Nephron (organoid): ENCODE results near the gene AMN.

Experiments used
- H3K27ac Mint-ChIP-seq, 3 experiments: 2 replicates each; pipeline ENCODE4 v1.8.0; 2020; ENCODE audit warnings: mixed read lengths in 3 of 3, mild to moderate bottlenecking in 2 of 3, moderate library complexity in 1 of 3
- H3K27me3 Mint-ChIP-seq: 2 replicates; pipeline ENCODE4 v1.8.0; 2021; ENCODE audit warnings: low read depth, mild to moderate bottlenecking, moderate library complexity, mixed read lengths
- H3K36me3 Mint-ChIP-seq: 2 replicates; pipeline ENCODE4 v1.8.0; 2020; ENCODE audit warnings: low read depth, mixed read lengths
- H3K4me1 Mint-ChIP-seq: 2 replicates; pipeline ENCODE4 v1.8.0; 2020; ENCODE audit warnings: mixed read lengths
- H3K4me3 Mint-ChIP-seq, 3 experiments: 2 replicates each; pipeline ENCODE4 v1.8.0; 2020; ENCODE audit warnings: mild to moderate bottlenecking in 3 of 3, mixed read lengths in 3 of 3, moderate library complexity in 2 of 3
- H3K9me3 Mint-ChIP-seq: 2 replicates; pipeline ENCODE4 v1.8.0; 2020; ENCODE audit warnings: mixed read lengths
- CTCF ChIP-seq, 3 experiments: fragments of 200-600 bp; sonication (generic); IDR thresholded peaks; one replicate each; pipeline ENCODE4 v1.5.0; 2021; ENCODE audit warnings: antibody characterized with exemption in 3 of 3; ENCODE audit not compliant: unreplicated experiment in 3 of 3

AMN gene

DNA sequence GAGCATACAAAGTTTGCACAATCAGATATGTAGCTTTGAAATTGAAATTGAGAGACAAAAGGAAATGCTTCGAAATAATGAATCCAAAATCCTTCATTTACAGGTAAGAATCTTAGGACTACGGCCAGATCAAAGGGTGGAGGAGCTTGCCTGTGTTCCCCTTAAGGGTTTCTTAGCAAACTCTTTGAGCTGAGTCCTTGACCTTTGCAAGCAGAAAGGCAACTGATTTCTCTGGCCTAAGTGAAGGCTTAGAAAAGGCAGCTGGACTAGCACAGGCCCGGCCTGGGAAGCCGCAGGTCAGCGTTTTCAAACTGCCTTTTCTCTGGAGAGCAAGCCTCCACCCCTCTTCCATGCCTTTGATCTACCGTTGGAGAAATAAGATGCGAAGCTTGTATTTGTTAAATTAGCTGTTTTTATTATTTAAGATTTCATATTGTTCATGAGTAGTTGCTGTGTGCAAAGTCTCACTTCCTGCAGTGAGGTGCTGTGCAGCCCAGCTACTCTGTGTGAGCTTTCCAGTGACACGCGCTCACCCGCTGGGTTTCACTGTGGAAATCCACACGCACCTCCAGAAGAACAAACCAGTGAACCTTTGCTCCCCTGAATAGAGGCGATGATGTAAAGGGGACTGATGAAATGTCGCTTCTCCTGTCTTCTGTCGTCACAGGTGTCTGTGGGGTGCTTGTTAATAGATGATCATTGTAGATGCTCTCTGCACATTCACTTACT, 25.0 kb upstream of the AMN start:
- H3K4me1 Mint-ChIP-seq: peaks cover 10% of the 10 kb centered on the region
- no peak for TF ChIP-seq CTCF (IDR thresholded peaks at IDR 0.05; ENCODE audit: unreplicated experiment in 3 of 3)
- no peaks in the 10 kb centered on the region for H3K9me3 Mint-ChIP-seq
- H3K27me3 Mint-ChIP-seq: no peaks in the 10 kb centered on the region
- H3K36me3 Mint-ChIP-seq: peaks cover 48% of the 10 kb centered on the region
- no peak overlapping the region for H3K4me3 Mint-ChIP-seq
- no peak overlapping the region for H3K27ac Mint-ChIP-seq

DNA sequence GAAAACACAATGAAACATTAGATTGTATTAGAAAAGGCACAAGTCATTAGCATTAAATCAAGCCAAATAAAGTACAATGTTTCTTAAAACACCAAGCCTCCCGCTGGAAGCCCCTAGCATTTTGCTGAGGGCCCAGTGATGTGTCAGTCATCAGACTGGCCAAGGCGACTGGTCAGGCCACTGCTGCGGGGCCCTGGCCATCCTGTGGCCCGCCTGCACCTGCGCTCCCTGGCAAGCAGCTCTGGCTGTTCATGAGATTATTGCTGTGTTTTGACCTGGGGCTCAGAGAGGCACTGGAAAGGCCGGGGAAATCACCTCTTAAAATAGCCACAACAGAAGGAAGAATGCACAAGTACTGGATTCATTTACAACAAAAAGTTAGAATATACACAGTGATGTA, 24.2 kb upstream of the AMN start:
- no peaks in the 10 kb centered on the region for H3K9me3 Mint-ChIP-seq
- H3K27me3 Mint-ChIP-seq: no peaks in the 10 kb centered on the region
- H3K4me1 Mint-ChIP-seq: peaks cover 5% of the 10 kb centered on the region
- no peak for TF ChIP-seq CTCF (IDR thresholded peaks at IDR 0.05; ENCODE audit: unreplicated experiment in 3 of 3)
- H3K36me3 Mint-ChIP-seq: peaks cover 50% of the 10 kb centered on the region
- no peak overlapping the region for H3K4me3 Mint-ChIP-seq
- no peak overlapping the region for H3K27ac Mint-ChIP-seq

DNA sequence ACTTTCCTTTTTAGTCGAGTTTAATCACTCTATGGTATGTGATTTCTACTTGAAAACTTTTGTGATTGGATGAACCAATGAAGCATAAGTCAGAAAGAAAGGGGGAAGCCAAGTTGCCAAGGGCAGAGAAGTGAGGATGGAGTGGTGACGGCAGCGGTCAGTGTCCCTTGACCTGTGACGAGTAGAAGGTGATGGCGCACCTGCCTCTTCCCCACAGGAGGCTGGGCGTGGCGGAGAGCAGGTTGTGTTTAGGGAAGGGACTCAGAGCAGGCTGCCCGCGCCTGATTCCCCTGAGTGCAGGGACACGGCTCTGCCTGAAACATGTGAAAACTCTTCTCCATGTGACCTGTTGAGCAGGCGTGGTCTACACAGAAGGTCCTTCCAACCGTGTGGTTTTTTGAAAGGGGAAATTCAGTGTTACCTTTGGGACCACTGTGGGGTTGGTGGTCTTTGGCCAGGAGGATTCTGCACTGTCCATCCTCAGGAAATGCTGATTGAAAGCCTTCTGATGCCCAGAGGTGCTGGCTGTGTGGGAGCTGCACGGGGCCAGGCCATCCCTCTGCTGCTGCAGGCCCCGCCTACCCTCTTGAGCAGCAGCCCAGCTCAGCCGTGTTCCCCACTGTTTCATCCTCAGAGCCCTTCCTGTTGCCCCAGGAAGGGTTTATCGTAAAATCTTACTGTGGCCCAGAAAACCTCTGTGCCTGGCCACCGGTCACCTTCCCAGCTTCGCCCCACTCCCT, 23.5 kb upstream of the AMN start:
- peaks cover 51% of the 10 kb centered on the region for H3K36me3 Mint-ChIP-seq
- no peaks in the 10 kb centered on the region for H3K9me3 Mint-ChIP-seq
- H3K27ac Mint-ChIP-seq: no peak overlapping the region
- H3K27me3 Mint-ChIP-seq: no peaks in the 10 kb centered on the region
- no peaks in the 10 kb centered on the region for H3K4me1 Mint-ChIP-seq
- TF ChIP-seq CTCF (IDR thresholded peaks at IDR 0.05; ENCODE audit: unreplicated experiment in 3 of 3): no peak
- no peak overlapping the region for H3K4me3 Mint-ChIP-seq

- Mint-ChIP-seq H3K27ac (no peak overlapping the region), H3K36me3 (peaks cover 49% of the 10 kb centered on the region), H3K4me3 (no peak overlapping the region), H3K27me3 (no peaks in the 10 kb centered on the region), H3K4me1 (no peaks in the 10 kb centered on the region), H3K9me3 (no peaks in the 10 kb centered on the region)
- TF ChIP-seq CTCF (IDR thresholded peaks at IDR 0.05; ENCODE audit: unreplicated experiment in 3 of 3): no peak
Measured at GRCh38 chr14:102899516-102899900, 23.0 kb upstream of the AMN start.

GRCh38 chr14:102900631-102901571, 21.6 kb upstream of the AMN start:
- H3K4me3 Mint-ChIP-seq: no peak overlapping the region
- H3K36me3 Mint-ChIP-seq: peaks cover 48% of the 10 kb centered on the region
- no peak for TF ChIP-seq CTCF (IDR thresholded peaks at IDR 0.05; ENCODE audit: unreplicated experiment in 3 of 3)
- no peak overlapping the region for H3K27ac Mint-ChIP-seq
- no peaks in the 10 kb centered on the region for H3K27me3 Mint-ChIP-seq
- no peaks in the 10 kb centered on the region for H3K4me1 Mint-ChIP-seq
- no peaks in the 10 kb centered on the region for H3K9me3 Mint-ChIP-seq
